Limb (tissue), 2 donors: ENCODE results near the gene TBC1D9B.

ENCODE experiments used
- DNase-seq, 2 donors: peaks; one replicate each; pipeline ENCODE4 v3.0.0-alpha.2; 2016; ENCODE audit errors: extremely low spot score in 2 of 2

Gene TBC1D9B

GRCh38 chr5:179908528-179908927 is 831 bp upstream of the TBC1D9B start:
- no peak for DNase-seq

- peak in 1 of 2 donors; percentile 46 for DNase-seq
Observed at GRCh38 chr5:179906795-179907555, 722 bp downstream of the TBC1D9B start.

- no peak for DNase-seq
Observed at GRCh38 chr5:179906294-179906794, 1.4 kb downstream of the TBC1D9B start.

GRCh38 chr5:179905161-179905560 is 2.5 kb downstream of the TBC1D9B start:
- no peak for DNase-seq

GRCh38 chr5:179904463-179905160 is 3.1 kb downstream of the TBC1D9B start:
- DNase-seq = no peak

- no peak for DNase-seq
Observed at GRCh38 chr5:179902763-179903158, 4.9 kb downstream of the TBC1D9B start.

GRCh38 chr5:179901915-179902762 is 5.6 kb downstream of the TBC1D9B start:
- no peak for DNase-seq

GRCh38 chr5:179901462-179901861 is 6.2 kb downstream of the TBC1D9B start:
- no peak for DNase-seq

- no peak for DNase-seq
Observed at GRCh38 chr5:179900711-179901110, 7.0 kb downstream of the TBC1D9B start.

- no peak for DNase-seq
Observed at GRCh38 chr5:179900206-179900605, 7.5 kb downstream of the TBC1D9B start.

- DNase-seq = no peak
Observed at GRCh38 chr5:179895861-179896260, 11.8 kb downstream of the TBC1D9B start.

GRCh38 chr5:179893958-179894895 is 13.5 kb downstream of the TBC1D9B start:
- no peak for DNase-seq

GRCh38 chr5:179893076-179893957 is 14.4 kb downstream of the TBC1D9B start:
- no peak for DNase-seq

GRCh38 chr5:179892255-179892654 is 15.4 kb downstream of the TBC1D9B start:
- no peak for DNase-seq

- DNase-seq = no peak
Observed at GRCh38 chr5:179890751-179891682, 16.7 kb downstream of the TBC1D9B start.

GRCh38 chr5:179889885-179890284 is 17.8 kb downstream of the TBC1D9B start:
- DNase-seq = no peak

GRCh38 chr5:179887802-179888201 is 19.9 kb downstream of the TBC1D9B start:
- DNase-seq = no peak

GRCh38 chr5:179887095-179887494 is 20.6 kb downstream of the TBC1D9B start:
- no peak for DNase-seq
